DND-41 (cell line): ENCODE measurements around the gene TPI1.
A peak's percentile ranks its signal among the peaks of the same experiment; 100 is the strongest.

ENCODE experiments used
- ATAC-seq: fragments of 200-7000 bp; cut with Tn5 transposase; 3 replicates; pipeline ENCODE4 v1.9.1; 2021; ENCODE audit warnings: low read depth; ENCODE audit not compliant: insufficient read depth
- DNase-seq: peaks from one replicate; pipeline ENCODE4 v3.0.0-alpha.2; 2020
- H2AFZ ChIP-seq: 2 replicates; pipeline ENCODE4 v1.6.0; 2012; ENCODE audit warnings: low read depth, low read length
- H3K27ac ChIP-seq: 2 replicates; pipeline ENCODE4 v1.5.1; 2012; ENCODE audit warnings: low read length, inconsistent platforms
- H3K27me3 ChIP-seq: fragments of 200-600 bp; sonication (generic); 2 replicates; pipeline ENCODE4 v1.6.0; 2012; ENCODE audit warnings: low read length, mild to moderate bottlenecking, inconsistent platforms; ENCODE audit not compliant: insufficient read depth, poor library complexity
- H3K36me3 ChIP-seq: 2 replicates; pipeline ENCODE4 v1.5.1; 2012; ENCODE audit warnings: low read length, inconsistent platforms; ENCODE audit not compliant: insufficient read depth
- H3K4me1 ChIP-seq: 2 replicates; pipeline ENCODE4 v1.5.1; 2012; ENCODE audit warnings: mild to moderate bottlenecking, low read length; ENCODE audit not compliant: insufficient read depth
- H3K4me2 ChIP-seq: 2 replicates; pipeline ENCODE4 v1.6.0; 2012; ENCODE audit warnings: mild to moderate bottlenecking, moderate library complexity, low read length, inconsistent platforms; ENCODE audit not compliant: insufficient read depth
- H3K4me3 ChIP-seq, 2 experiments: fragments of 200-600 bp in 1 of 2; shearing (Covaris generic) in 1 of 2; 2 replicates each; pipeline ENCODE4 v1.5.1; 2012 to 2016; ENCODE audit warnings: inconsistent platforms in 2 of 2, low read length in 2 of 2, mild to moderate bottlenecking in 2 of 2, low read depth in 1 of 2, moderate library complexity in 1 of 2
- H3K79me2 ChIP-seq: 2 replicates; pipeline ENCODE4 v1.6.0; 2012; ENCODE audit warnings: low read length, inconsistent platforms; ENCODE audit not compliant: insufficient read depth
- H3K9ac ChIP-seq: 2 replicates; pipeline ENCODE4 v1.6.0; 2012; ENCODE audit warnings: low read depth, mild to moderate bottlenecking, inconsistent platforms, low read length, moderate library complexity
- H3K9me3 ChIP-seq: 2 replicates; pipeline ENCODE4 v1.5.1; 2012; ENCODE audit warnings: low read length, moderate library complexity, mild to moderate bottlenecking, inconsistent platforms; ENCODE audit not compliant: insufficient read depth, severe bottlenecking
- H4K20me1 ChIP-seq: 2 replicates; pipeline ENCODE4 v1.6.0; 2012; ENCODE audit warnings: low read length; ENCODE audit not compliant: insufficient read depth
- EZH2 ChIP-seq: IDR thresholded peaks from 3 replicates; pipeline ENCODE4 v1.6.1; 2012; ENCODE audit warnings: borderline replicate concordance, low read depth, mild to moderate bottlenecking, moderate library complexity, low read length, inconsistent platforms; ENCODE audit not compliant: severe bottlenecking
- TF ChIP-seq, protein P1 (sequence below): IDR thresholded peaks from 2 replicates; pipeline ENCODE4 v1.5.1; 2012; ENCODE audit warnings: borderline replicate concordance, low read length, moderate library complexity, mild to moderate bottlenecking; ENCODE audit not compliant: poor library complexity, severe bottlenecking; ENCODE audit errors: extremely low read depth

The TPI1 gene

DNA sequence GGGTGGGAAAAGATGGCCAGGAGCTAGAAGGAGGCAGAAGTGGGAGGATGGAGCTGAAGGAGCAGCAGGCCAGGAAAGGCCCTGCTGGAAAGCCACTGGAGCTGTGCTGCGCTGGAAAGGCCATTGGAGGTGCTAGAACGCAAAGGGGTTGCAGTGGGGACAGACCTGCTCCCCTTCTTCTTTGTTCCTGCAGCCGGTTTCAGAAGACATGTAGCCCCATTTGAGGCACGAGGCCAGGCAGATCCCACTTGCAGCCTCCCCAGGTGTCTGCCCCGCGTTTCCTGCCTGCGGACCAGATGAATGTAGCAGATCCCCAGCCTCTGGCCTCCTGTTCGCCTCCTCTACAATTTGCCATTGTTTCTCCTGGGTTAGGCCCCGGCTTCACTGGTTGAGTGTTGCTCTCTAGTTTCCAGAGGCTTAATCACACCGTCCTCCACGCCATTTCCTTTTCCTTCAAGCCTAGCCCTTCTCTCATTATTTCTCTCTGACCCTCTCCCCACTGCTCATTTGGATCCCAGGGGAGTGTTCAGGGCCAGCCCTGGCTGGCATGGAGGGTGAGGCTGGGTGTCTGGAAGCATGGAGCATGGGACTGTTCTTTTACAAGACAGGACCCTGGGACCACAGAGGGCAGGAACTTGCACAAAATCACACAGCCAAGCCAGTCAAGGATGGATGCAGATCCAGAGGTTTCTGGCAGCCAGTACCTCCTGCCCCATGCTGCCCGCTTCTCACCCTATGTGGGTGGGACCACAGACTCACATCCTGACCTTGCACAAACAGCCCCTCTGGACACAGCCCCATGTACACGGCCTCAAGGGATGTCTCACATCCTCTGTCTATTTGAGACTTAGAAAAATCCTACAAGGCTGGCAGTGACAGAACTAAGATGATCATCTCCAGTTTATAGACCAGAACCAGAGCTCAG lies 48.0 kb upstream of the TPI1 start:
- H3K27ac ChIP-seq, result no peak overlapping the region
- peaks cover 4% of the 10 kb centered on the region for H4K20me1 ChIP-seq
- H3K4me1 ChIP-seq, result peaks cover 16% of the 10 kb centered on the region
- no peak for ATAC-seq
- peaks cover 53% of the 10 kb centered on the region for H3K27me3 ChIP-seq
- H3K79me2 ChIP-seq, result no peaks in the 10 kb centered on the region
- no peaks in the 10 kb centered on the region for H3K9me3 ChIP-seq
- H3K4me2 ChIP-seq, result no peak overlapping the region
- DNase-seq, result no peak
- TF ChIP-seq EZH2, result no peak
- TF ChIP-seq, protein P1, sequence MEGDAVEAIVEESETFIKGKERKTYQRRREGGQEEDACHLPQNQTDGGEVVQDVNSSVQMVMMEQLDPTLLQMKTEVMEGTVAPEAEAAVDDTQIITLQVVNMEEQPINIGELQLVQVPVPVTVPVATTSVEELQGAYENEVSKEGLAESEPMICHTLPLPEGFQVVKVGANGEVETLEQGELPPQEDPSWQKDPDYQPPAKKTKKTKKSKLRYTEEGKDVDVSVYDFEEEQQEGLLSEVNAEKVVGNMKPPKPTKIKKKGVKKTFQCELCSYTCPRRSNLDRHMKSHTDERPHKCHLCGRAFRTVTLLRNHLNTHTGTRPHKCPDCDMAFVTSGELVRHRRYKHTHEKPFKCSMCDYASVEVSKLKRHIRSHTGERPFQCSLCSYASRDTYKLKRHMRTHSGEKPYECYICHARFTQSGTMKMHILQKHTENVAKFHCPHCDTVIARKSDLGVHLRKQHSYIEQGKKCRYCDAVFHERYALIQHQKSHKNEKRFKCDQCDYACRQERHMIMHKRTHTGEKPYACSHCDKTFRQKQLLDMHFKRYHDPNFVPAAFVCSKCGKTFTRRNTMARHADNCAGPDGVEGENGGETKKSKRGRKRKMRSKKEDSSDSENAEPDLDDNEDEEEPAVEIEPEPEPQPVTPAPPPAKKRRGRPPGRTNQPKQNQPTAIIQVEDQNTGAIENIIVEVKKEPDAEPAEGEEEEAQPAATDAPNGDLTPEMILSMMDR, result no peak
- H3K36me3 ChIP-seq, result no peaks in the 10 kb centered on the region
- H2AFZ ChIP-seq, result no peak overlapping the region
- no peak overlapping the region for H3K4me3 ChIP-seq
- H3K9ac ChIP-seq, result no peak overlapping the region

DNA sequence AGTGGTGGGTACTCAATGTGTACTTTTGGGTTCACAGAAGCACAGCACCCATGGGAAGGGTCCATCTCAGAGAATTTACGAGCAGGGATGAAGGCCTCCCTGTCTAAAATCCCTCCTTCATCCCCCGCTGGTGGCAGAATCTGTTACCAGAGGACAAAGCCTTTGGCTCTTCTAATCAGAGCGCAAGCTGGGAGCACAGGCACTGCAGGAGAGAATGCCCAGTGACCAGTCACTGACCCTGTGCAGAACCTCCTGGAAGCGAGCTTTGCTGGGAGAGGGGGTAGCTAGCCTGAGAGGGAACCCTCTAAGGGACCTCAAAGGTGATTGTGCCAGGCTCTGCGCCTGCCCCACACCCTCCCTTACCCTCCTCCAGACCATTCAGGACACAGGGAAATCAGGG lies 47.2 kb upstream of the TPI1 start:
- Histone ChIP-seq H3K27ac (no peak overlapping the region), H3K4me2 (no peak overlapping the region), H3K9ac (no peak overlapping the region), H3K9me3 (no peaks in the 10 kb centered on the region), H3K27me3 (peaks cover 51% of the 10 kb centered on the region), H2AFZ (no peak overlapping the region), H3K4me1 (peaks cover 16% of the 10 kb centered on the region), H3K4me3 (no peak overlapping the region), H4K20me1 (peaks cover 7% of the 10 kb centered on the region), H3K36me3 (no peaks in the 10 kb centered on the region), H3K79me2 (no peaks in the 10 kb centered on the region)
- ATAC-seq, result no peak
- DNase-seq, result no peak
- TF ChIP-seq, protein P1, result no peak
- no peak for TF ChIP-seq EZH2

DNA sequence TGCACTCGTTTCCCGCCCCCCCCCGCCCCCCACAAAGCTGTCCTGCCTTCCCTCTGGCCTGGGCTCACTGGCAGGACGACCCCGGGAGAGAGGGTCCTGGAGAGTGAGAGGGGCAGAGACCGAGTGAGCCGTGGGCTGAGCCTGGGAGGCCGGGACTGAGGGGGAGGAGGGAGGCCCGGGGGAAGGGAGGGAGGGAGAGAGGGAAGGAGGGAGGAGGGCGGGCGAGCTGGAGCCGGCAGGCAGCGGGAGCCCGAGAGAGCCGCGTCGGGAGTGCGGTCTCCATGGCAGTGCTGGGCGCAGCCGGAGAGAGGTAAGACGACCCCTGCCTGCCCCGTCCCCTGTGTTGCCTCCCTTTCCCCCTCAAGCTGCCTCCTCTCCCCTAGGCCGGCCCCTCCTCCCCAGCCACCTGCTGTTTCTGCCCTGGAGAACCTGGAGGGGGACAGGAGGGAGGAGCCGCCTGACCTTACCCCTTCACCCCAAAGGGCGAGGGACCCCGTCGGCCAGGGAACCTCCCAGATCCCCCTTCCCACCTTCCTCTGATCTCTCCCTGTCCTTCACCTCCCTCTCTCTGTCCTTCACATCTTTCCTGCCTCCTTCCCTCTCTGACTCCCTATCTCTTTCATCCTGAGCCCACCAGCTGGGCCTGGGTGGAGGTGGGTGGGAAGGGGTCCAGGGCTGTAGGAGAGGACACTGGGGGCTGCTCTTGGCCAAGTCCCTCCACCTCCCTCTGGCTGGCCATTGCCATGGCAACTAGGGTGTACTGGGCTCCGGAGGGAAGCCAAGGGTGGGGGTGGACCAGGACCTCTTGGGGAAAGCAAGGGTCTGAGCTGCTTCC lies 45.5 kb upstream of the TPI1 start, which contains the start of gene GPR162:
Gene GPR162 (plus strand): TSS at position 231 of the 835 bp plus-strand sequence. CDS start 2,078 bp downstream, outside the sequence.
- peak within 1 kb of the TSS; percentile 45; the same call in 1 of the 2 replicates for H3K27ac ChIP-seq
- H3K27me3 ChIP-seq, result peaks cover 61% of the 10 kb centered on the region
- TF ChIP-seq, protein P1, result no peak
- peak; percentile 79 for TF ChIP-seq EZH2
- peak within 1 kb of the TSS; percentile 64 for H2AFZ ChIP-seq
- H4K20me1 ChIP-seq, result peaks cover 10% of the 10 kb centered on the region
- no peaks in the 10 kb centered on the region for H3K9me3 ChIP-seq
- H3K4me2 ChIP-seq, result peak within 1 kb of the TSS; percentile 65
- DNase-seq (peak; percentile 49), ATAC-seq (peak; percentile 59)
- no peaks in the 10 kb centered on the region for H3K79me2 ChIP-seq
- H3K4me1 ChIP-seq, result peaks cover 16% of the 10 kb centered on the region
- peak within 1 kb of the TSS; percentile 27 for H3K9ac ChIP-seq
- no peaks in the 10 kb centered on the region for H3K36me3 ChIP-seq
- H3K4me3 ChIP-seq, result peak within 1 kb of the TSS in 1 of 2 experiments; percentile 51; a peak in 2 of 4 replicates
